CD4-positive, alpha-beta T cell treated with Interleukin-17A for 4 hours (primary cell): ENCODE results near the gene TECPR1.

Source experiments
- DNase-seq: peaks from one replicate; pipeline ENCODE4 v3.0.0-alpha.2; 2020; ENCODE audit warnings: mixed read lengths

Gene TECPR1

DNA sequence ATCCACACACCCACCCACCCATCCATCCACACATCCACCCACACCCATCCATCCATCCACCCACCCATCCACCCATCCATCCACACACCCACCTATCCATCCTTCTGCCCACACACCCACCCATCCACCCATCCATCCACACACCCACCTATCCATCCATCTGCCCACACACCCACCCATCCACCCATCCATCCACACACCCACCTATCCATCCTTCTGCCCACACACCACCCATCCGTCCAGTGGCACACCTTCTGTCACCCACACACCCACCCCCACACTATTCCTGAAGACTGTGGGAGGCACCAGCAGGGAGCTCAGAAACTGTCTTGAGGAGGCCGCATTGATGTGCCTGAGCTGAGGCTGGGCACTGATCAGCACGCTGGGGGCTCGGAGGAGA is 9.1 kb downstream of the TECPR1 start:
- DNase-seq: no peak

DNA sequence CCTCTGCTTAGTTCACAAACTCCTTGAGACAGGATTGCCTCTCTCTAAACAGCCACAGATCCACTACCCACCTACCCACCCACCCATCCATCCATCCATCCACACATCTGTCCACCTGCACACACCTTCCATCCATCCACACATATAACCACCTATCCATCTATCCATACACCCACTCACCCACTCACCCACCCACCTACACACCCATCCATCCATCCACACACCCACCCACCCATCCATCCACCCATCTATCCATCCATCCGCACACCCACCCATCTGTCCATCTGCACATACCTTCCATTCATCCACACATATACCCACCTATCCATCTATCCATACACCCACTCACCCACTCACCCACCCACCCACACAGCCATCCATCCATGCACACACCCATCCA is 9.7 kb downstream of the TECPR1 start:
- no peak for DNase-seq

DNA sequence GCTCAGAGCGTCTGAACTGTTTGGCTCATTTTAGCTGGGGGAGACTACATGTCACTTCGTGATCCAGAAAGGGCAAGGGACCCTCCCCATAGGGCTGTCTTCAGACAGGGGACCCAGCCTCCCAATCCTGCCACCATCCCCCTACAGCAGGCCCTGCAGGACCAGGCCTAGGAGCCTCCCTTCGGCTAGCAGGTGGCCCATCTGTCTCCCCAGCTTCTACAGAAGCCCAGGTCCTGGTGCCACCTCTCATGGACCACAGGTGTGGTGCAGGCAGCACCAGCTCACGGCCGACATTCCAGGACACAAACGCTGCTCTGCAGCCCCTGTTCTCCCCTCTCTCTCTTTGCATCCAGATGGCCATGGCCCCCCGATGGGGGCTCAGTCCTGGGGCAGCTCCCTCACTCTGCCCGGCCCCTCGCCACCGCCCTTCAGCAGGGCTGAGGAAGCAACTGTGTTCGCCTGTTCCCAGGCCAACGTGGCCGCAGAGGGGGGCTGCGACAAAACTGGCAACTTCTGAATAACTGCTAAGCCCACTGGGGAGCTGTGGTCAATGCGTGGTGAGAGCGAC is 10.3 kb downstream of the TECPR1 start:
- no peak for DNase-seq

DNA sequence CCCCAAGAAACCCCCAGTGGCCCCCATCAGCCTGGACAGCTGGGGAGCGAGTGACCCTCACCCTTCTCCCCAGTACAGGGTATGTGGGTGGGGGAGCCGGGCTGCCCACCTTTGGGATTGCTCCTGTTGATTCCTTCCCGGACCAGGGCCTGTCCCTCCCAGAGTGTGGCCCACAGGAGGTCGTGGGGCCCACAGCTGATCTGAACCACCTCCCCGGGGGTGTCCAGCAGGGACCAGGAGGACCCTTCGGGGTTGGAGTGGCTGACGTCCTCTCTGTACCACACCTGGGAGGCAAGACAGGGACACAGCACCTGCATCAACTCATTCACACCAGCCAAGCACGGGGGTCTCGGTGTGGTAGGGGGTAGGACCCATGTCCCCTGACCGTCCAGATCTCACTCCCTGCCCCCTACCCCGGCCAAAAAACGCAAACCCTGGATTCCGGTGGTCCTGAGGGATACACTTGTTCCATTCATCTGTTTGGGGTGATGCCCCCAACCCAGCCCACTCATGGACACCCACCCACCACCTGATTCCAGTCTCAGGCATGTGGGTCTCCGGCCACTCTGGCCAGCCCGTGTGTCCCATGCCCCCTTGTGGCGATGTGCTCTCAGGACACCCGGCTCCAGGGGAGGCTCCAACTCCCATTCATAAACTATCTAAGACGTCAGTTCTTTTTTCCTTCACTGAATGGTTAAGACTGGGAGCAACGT is 10.9 kb downstream of the TECPR1 start:
- DNase-seq: peak; percentile 46

DNA sequence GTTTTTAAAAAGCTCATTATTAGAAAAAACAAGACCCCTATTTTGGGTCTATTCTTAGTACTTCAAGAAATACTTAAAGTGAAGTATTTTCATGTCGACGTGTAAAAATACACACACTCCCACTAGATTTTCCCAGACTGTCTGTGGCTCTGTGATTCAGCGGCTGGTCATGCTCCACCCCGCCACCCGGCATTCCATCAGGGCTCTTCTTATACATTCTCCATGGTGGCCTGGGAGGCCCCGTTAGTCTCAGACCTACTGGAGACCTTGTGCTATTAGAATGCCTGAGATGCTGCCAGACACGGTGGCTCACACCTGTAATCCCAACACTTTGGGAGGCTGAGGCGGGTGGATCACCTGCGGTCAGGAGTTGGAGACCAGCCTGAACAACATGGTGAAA is 13.1 kb downstream of the TECPR1 start:
- DNase-seq: no peak

DNA sequence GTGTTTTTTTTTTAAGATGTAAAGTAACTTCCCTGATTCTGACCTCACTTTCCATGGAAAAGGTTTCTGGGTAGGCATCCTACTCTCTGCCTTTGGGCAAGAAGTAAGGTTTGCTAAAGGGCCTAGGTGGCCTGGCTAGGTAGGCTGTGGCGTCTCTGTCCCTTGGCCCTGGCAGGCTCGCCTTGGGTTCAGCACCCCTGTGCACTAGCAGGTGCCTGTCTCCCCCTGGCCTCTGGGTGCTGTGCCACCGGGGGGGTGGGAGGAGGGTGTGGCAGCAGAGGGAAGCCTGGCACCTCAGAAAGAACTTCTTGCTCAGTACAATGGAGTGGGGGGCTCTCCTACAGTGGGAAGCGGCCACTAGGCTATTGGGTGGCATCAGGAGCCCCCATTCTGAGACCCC is 14.0 kb downstream of the TECPR1 start:
- no peak for DNase-seq

DNA sequence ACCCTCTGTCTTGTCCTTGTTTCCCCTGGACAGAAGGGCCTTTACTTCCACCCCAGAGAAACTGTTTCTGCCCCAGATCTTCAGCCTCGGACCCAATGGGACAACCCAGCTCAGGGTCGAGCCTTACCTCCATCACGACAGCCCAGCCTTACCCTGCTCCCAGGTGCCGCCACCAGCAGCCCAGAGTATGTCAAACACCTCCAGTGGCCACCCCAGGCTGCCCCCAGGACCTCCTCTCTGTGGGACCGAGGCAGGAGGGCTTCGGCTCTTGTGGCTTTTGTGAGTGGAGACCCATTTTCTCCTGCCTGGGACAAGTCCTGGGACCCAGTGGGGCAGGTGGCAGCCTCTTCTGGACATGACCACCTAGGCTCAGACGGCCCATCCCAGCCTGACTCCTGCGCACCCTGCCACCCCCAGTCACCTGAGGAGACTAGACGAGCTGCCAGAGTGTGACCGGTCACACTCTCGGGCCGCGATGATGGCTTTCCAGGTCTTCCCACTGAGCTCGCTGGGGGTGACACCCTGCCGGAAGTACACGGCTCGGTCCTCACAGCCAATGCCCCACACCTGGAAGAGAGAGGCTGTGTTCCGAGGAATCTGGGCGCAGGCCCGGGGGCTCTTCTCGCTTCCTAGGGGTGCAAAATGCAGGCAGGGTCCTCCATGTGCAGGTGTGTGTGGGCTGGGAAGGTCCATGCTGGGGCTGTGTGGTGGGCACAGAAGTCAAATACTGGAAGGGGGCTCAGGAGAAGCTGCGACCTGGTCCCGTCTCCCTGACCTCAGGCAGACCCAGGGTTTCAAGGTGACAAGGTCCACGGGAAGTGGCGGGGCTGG is 15.5 kb downstream of the TECPR1 start:
- no peak for DNase-seq

DNA sequence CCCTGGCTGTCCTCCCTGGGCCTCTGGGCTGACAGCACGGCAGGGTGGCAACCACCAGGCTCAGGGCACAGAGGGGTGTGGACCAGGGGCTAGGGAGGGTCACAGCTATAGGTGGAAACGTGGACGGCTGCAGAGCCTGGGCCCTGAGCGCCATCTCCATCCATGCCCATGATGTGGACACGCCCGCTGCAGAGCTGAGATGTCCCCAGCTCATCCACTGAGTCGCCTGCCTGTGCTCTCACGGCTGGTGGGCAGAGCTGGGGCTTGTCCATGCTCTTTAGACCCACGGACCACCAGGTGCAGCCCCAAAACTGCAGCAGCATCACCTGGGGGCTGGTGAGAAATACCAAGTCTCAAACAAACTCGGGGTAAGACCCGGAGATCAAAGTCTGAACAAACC is 16.1 kb downstream of the TECPR1 start:
- no peak for DNase-seq

DNA sequence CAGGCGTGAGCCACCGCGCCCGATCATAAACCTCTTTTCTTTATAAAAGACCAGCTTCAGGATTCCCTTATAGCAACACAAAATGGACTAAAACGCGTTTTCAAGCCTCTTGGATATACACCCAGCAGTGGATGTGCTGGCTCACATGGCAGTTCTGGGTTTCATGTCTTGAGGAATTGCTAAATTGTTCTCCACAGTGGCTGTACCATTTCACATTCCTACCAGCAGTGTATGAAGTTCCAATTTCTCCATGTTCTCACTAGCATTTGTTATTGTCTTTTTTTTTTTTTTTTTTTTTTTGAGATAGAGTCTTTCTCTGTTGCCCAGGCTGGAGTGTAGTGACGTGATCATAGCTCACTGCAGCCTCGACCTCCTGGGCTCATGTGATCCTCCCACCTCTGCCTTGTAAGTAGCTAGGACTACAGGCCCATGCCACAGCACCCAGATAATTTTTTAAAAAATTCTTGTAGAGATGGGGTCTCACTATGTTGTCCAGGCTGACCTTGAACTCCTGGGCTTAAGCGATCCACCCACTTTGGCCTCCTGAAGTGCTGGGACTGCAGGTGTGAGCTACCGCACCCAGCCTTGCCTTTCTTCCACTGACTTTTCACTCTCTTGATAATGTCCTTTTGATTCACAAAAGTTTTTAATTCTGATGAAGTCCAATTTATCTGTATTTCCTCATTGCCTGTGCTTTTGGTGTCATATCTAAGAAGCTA is 17.4 kb downstream of the TECPR1 start:
- no peak for DNase-seq

DNA sequence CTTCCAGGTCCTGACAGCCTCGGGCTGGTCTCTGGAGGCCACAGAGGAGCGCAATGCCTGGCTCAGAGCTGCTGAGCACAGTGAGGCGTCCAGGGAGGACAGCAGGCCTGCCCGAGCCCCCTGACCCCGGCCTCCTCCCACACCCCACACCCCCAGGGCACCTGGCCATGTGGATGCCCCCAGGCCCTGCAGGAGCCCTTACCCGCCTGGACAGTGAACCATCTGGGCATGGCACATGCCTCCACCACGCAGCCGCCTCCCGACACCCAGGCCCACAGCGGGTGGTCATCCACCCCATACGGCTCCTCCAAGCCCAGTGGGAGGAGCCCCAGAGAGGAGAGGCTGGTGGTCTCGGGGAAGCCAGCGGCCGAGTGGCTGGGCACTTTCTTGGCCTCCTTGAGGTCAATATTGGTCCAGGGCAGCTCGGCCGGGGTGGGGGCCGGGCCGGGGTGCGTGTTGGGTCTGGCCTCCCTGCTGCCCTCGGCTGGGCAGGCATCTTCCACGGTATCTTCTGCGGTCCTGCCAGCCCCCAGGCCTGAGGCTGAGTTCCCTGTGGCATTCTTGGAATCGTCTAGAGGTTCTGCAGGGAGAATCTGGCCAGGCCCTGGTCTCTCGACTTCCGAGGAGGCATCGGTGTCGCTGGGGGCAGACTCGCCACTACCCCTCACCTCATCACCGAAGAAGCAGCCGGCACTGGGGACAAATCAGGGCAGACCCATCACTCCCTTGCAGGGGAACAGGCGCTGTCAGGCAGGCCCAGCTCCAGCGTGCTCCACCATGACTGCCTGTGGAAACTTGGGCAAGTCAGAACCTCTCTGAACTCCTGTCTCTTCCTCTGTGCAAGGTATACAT is 18.6 kb downstream of the TECPR1 start:
- no peak for DNase-seq

DNA sequence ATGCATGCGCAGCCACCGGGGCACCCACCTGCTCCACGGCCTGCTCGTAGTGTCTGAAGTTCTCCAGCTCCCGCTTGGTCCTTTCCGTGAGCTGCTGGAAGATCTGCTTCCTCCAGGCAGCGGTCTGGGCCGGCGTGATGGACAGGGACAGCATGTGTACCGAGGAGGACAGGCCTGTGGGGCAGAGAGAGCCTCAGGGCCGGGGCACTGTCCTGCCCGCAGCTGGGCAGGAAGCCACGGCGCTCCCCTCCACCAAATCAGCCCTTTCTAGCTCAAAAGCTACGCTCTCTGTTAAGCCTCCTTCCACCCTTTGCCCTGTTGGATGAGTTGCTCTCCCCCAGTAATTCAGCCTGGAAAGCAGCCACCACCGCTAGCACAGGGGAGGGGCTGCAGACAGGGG is 19.2 kb downstream of the TECPR1 start:
- no peak for DNase-seq

DNA sequence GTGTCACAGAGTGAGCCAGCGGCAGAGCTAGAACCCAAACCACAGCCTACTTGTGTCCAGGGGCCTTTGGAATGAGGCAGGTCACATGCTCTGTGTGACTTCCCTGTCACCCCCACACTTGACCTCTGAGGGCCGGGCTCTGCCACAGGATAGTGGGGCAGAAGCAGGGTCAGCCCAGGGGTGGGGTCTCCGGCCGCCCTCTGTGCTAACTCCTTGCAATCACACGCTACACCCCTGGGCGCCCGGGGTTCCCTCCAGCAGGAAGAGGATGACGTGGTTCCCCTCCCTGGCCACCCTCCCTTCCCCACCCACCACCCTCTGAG is 19.8 kb downstream of the TECPR1 start:
- no peak for DNase-seq

DNA sequence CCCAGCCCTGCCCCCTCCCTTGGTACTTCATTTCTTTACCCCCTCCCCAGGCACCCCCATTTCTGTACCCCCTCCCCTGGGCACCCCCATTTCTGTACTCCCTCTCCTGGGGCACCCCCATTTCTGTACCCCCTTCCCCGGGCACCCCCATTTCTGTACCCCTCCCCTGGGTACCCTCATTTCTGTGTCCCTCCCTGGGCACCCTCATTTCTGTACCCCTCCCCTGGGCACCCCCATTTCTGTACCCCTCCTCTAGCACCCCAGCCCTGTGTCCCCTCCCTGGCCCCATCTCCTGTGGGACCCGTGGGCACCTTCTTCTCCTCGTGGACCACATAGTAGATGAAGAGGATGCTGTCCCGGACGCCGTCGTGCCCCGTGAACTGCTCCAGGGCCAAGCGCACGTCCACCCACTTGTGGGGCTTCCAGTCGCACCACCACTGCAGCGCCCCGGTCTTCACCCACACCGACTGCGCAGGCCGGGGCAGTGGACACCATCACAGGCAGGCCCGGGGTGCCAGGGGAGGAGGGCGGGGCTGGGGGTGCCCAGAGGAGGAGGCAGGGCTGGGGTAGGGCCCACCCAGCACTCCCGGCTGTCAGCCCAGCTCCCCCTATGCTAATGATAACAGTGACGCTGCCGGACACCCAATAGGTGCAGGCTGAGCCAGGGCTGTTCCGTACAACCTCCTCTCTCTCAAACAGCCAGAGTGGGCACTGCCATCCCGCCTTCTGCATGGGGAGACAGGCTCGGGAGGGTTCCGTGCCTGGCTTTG is 20.4 kb downstream of the TECPR1 start:
- no peak for DNase-seq

DNA sequence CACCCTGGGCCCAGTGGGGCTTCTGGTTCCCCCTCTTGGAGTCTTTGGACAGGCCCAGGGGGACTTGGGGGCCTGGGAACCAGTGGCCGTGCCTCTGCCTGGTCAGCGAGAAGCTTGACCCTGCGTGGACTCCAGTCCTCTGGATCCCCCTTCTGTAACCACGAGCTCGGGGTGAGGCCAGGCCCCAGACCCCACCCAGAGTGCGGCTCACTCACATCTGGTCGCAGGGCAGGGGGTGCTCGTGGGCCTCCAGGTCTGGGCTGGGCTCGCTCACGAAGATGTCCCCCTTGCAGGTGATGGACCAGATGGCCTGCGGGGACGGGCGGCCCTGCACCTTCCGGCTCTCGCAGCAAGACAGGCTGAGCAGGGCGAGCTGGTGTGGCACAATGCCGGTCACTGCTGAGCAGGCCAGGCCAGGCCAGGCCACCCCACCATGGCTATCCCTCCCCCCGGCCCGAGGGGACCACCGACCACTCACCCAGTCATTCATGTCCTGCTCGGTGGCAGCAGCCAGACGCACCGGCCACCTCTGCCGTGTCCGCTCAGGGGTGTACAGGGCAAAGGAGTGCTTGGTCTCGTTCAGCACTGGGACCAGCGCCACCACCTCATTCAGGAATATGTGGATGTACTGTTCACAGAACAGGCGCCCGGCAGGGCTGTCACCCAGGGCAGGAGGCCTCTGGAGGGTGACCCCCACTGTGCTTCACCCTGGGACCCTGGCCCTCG is 21.1 kb downstream of the TECPR1 start:
- no peak for DNase-seq

DNA sequence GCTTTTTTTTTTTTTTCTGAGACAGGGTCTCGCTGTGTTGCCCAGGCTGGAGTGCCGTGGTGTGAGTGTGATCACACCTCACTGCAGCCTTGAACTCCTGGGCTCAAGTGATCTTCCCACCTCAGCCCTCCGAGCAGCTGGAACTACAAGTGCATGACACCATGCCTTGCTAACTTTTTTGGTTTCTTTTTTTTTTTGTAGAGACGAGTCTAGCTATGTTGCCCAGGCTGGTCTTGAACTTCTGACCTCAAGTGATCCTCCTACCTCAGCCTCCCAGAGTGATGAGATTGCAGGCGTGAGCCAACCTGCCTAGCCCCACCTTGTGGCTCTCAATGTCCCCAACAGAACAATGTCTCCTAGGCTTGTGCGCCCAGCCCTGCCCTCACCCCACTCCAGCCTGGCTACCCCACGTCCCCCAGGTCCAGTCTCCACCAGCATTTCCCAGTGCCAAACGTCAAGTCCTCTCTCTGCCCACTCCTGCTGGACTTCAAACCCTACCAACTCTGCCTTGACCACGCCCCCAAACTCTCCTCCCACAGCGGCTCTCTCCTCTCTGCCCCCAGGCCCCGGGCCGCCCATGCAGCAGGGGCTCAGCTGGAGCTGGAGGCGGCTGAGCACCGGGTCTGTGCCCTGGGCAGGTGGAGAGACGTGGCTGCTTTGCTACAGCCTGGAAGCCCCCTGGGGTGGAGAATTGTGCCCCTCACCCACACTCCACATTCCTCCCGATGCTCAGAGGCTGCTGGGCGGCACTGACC is 21.9 kb downstream of the TECPR1 start:
- no peak for DNase-seq

DNA sequence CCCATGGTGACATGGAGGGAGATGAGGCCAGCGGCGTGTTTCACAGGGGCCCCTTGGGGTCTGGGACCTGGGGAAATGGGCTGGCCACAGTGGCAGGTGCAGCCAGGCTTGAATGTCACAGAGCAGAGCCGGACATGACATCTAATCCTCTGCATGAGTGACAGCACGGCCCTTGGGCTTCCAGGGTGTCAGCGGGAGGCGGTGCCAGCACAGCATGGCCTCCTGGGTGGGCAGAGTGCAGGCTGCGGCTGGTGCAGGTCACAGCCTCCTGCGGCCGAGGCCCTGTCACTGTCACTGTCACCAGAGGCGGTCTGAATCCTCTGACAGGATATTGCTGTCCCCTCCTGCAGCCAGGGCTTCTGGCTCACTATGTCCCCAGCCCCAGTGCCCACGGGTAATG is 22.6 kb downstream of the TECPR1 start:
- DNase-seq: no peak

DNA sequence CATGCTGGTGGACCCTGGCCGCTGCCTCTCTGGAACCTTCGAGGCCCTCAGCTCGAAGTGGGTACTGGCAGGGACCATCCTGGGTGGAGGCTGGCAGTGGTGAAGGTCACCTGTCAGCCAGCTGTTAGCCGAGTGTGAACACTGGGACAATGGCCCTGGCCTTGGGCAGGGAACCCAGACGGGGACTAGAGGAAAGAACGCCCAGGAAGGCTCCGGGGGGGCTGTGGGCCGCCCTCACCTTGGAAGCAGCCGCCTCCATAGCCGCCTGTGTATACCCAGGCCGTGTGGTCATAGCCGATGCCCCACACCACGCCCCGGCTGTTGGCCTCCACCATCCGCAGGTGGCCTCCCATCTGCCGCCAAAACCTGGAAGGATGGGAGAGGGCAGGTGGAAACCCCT is 23.2 kb downstream of the TECPR1 start:
- no peak for DNase-seq

DNA sequence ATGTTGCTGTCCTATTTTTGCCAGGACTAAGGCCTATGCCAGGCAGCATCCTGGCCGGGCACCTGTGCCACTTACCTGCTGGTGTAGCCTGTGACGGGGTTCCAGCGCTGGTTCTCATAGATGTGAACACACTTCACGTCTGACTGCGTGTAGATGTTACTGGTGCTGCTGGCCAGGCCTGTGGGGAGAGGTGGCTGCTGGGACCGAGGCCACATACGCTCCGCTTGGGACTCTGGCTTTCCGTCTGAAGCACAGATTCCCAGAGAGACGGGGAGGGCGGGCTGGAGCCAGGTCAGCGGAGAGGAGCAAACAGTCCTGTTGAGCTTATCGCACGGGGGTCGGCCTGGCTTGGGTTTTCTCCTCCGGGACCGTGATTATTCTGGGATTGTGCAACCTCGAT is 24.1 kb downstream of the TECPR1 start:
- DNase-seq: no peak

DNA sequence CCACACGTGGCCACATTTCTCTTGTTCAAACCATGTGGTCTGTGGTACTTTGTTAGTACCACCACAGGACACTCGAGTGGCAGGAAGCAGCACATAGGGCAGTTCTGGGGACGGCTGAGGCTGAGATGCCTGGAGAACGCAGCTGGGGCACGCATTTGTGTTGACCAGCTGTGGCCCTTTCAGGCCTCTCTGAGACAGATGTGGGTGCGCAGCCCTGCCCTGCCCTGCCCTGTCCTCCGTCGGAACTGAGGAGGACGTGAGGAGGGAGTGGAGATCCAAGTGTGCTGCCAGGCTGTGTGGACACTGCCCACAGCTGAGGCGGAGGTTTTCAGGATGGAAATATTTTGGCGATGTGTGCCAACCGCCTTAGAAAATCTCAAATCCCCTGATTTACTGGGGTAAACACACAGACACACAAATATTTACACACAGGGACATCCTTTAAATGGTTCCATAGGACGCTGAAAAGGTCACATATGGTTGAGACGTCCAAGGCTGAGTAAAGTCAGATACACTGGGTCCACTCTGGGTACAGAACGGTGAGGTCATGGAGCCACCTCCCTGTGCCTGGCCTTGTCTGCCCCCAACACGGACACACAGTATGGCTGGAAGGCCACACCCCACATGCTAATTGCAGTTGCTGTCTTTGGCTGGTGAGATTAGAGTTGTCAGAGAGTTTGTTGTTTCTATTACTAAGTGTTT is 26.0 kb downstream of the TECPR1 start:
- DNase-seq: no peak

DNA sequence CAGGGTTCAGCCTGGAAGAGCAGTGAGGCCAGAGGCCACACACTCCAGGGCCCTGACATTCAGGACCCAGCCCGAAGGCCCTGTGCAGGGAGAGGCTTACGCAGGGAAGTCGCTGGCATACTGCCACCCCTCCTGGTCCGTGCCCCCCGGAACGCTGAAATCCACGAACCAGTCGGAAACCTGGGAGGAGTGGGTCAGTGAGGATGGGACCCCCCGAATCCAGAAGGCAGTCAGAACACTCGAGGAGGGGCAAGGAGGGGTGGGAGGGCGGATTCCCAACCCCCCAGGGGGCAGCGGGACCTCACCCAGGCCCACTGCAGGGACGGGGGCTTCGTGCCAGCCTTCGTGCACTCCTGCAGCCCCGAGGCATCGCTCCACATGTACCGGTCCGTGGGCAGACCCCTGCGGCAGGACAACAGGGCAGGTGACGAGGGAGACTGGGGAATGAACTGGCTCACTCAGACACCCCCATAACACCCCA is 27.3 kb downstream of the TECPR1 start:
- DNase-seq: no peak
